H9 (cell line): Measurements from ENCODE around the gene COL28A1. TPM values are rescaled to one million over a fixed set of nuclear protein-coding genes. Genes with fewer than 3 reads are reported as not detected.

ENCODE experiments used
- DNase-seq: peaks from one replicate; pipeline ENCODE4 v3.0.0-alpha.2; 2017
- H2AFZ ChIP-seq: one replicate; pipeline ENCODE4 v1.6.1; 2013; ENCODE audit warnings: mild to moderate bottlenecking, low read length, control low read depth, moderate library complexity
- H2AK5ac ChIP-seq: 2 replicates; pipeline ENCODE4 v1.6.1; 2013; ENCODE audit warnings: low read length, control low read depth, mixed read lengths; ENCODE audit not compliant: insufficient read length
- H2BK120ac ChIP-seq: one replicate; pipeline ENCODE4 v1.6.1; 2013; ENCODE audit warnings: low read depth, mild to moderate bottlenecking, low read length, control low read depth, inconsistent platforms; ENCODE audit not compliant: poor library complexity, severe bottlenecking
- H2BK12ac ChIP-seq: 2 replicates; pipeline ENCODE4 v1.6.1; 2013; ENCODE audit warnings: low read length, control low read depth, mixed read lengths, low read depth; ENCODE audit not compliant: insufficient read length
- H2BK15ac ChIP-seq: 2 replicates; pipeline ENCODE4 v1.6.1; 2013; ENCODE audit warnings: low read depth, low read length, control low read depth
- H2BK20ac ChIP-seq: one replicate; pipeline ENCODE4 v1.6.1; 2013; ENCODE audit warnings: low read depth, mild to moderate bottlenecking, low read length, control low read depth, inconsistent platforms; ENCODE audit not compliant: poor library complexity, severe bottlenecking
- H2BK5ac ChIP-seq: 2 replicates; pipeline ENCODE4 v1.6.1; 2013; ENCODE audit warnings: low read length, control low read depth, mixed read lengths; ENCODE audit not compliant: insufficient read length
- H3K14ac ChIP-seq: 2 replicates; pipeline ENCODE4 v1.6.1; 2013; ENCODE audit warnings: low read length, control low read depth; ENCODE audit not compliant: insufficient read depth
- H3K18ac ChIP-seq: 2 replicates; pipeline ENCODE4 v1.6.1; 2013; ENCODE audit warnings: low read depth, mild to moderate bottlenecking, mixed read lengths, low read length, control low read depth; ENCODE audit not compliant: insufficient read length
- H3K23ac ChIP-seq: 2 replicates; pipeline ENCODE4 v1.6.1; 2013; ENCODE audit warnings: low read length, control low read depth, mixed read lengths, low read depth; ENCODE audit not compliant: insufficient read length
- H3K23me2 ChIP-seq: 2 replicates; pipeline ENCODE4 v1.6.1; 2013; ENCODE audit warnings: low read depth, mild to moderate bottlenecking, mixed read lengths, low read length, control low read depth; ENCODE audit not compliant: insufficient read length, poor library complexity, severe bottlenecking
- H3K27ac ChIP-seq: 2 replicates; pipeline ENCODE4 v1.5.1; 2013; ENCODE audit warnings: low read length, control low read depth, mixed read lengths, low read depth; ENCODE audit not compliant: insufficient read length
- H3K27me3 ChIP-seq: 2 replicates; pipeline ENCODE4 v1.6.1; 2013; ENCODE audit warnings: low read length, control low read depth, inconsistent platforms; ENCODE audit not compliant: insufficient read depth
- H3K4ac ChIP-seq: 2 replicates; pipeline ENCODE4 v1.6.1; 2013; ENCODE audit warnings: low read depth, mild to moderate bottlenecking, control low read depth, inconsistent platforms, low read length, moderate library complexity
- H3K4me1 ChIP-seq: 2 replicates; pipeline ENCODE4 v1.6.1; 2013; ENCODE audit warnings: low read length, control low read depth, inconsistent platforms; ENCODE audit not compliant: insufficient read depth
- H3K4me2 ChIP-seq: 2 replicates; pipeline ENCODE4 v1.6.1; 2013; ENCODE audit warnings: low read length, control low read depth, mixed read lengths; ENCODE audit not compliant: insufficient read length, insufficient read depth
- H3K56ac ChIP-seq: 2 replicates; pipeline ENCODE4 v1.6.1; 2013; ENCODE audit warnings: low read depth, mild to moderate bottlenecking, mixed read lengths, low read length, control low read depth; ENCODE audit not compliant: insufficient read length
- H3K79me1 ChIP-seq: 2 replicates; pipeline ENCODE4 v1.6.1; 2013; ENCODE audit warnings: low read depth, mild to moderate bottlenecking, moderate library complexity, low read length, control low read depth, inconsistent platforms; ENCODE audit not compliant: insufficient read depth, poor library complexity, severe bottlenecking
- H3K79me2 ChIP-seq: 2 replicates; pipeline ENCODE4 v1.6.1; 2013; ENCODE audit warnings: low read length, control low read depth, inconsistent platforms; ENCODE audit not compliant: insufficient read depth
- H3K9ac ChIP-seq: 2 replicates; pipeline ENCODE4 v1.6.1; 2013; ENCODE audit warnings: low read length, control low read depth, mixed read lengths; ENCODE audit not compliant: insufficient read length; ENCODE audit errors: extremely low read depth
- H3K9me3 ChIP-seq: one replicate; pipeline ENCODE4 v1.6.1; 2013; ENCODE audit warnings: low read depth, low read length, inconsistent platforms; ENCODE audit not compliant: control insufficient read depth
- H3T11ph ChIP-seq: one replicate; pipeline ENCODE4 v1.6.1; 2013; ENCODE audit warnings: mild to moderate bottlenecking, low read length, control low read depth, inconsistent platforms
- H4K20me1 ChIP-seq: one replicate; pipeline ENCODE4 v1.6.1; 2013; ENCODE audit not compliant: control insufficient read depth, insufficient read length, insufficient read depth
- H4K5ac ChIP-seq: 2 replicates; pipeline ENCODE4 v1.6.1; 2013; ENCODE audit warnings: low read depth, mild to moderate bottlenecking, mixed read lengths, low read length, control low read depth; ENCODE audit not compliant: insufficient read length
- H4K8ac ChIP-seq: replicated peaks from 2 replicates; pipeline ENCODE4 v1.6.1; 2013; ENCODE audit warnings: low read length, control low read depth, mixed read lengths, low read depth; ENCODE audit not compliant: insufficient read length
- H4K91ac ChIP-seq: 2 replicates; pipeline ENCODE4 v1.6.1; 2013; ENCODE audit warnings: low read depth, mild to moderate bottlenecking, moderate library complexity, mixed read lengths, low read length, control low read depth; ENCODE audit not compliant: insufficient read length
- H3K27ac Mint-ChIP-seq, 3 experiments: 2 replicates in 2 of 3; 3 replicates in 1 of 3; pipeline ENCODE4 v1.8.0; 2020 to 2021; ENCODE audit warnings: mixed read lengths in 3 of 3, mild to moderate bottlenecking in 1 of 3, moderate library complexity in 1 of 3
- H3K27me3 Mint-ChIP-seq: 2 replicates; pipeline ENCODE4 v1.8.0; 2021; ENCODE audit warnings: low read depth, mild to moderate bottlenecking, moderate library complexity, mixed read lengths
- H3K36me3 Mint-ChIP-seq, 3 experiments: 2 replicates in 2 of 3; 3 replicates in 1 of 3; pipeline ENCODE4 v1.8.0; 2020 to 2021; ENCODE audit warnings: low read depth in 3 of 3, mixed read lengths in 3 of 3; ENCODE audit not compliant: insufficient read depth in 1 of 3
- H3K4me1 Mint-ChIP-seq, 2 experiments: 2 replicates each; pipeline ENCODE4 v1.8.0; 2020; ENCODE audit warnings: mixed read lengths in 2 of 2
- H3K4me3 Mint-ChIP-seq, 2 experiments: 2 replicates in 1 of 2; 3 replicates in 1 of 2; pipeline ENCODE4 v1.8.0; 2020 to 2021; ENCODE audit warnings: mild to moderate bottlenecking in 2 of 2, mixed read lengths in 2 of 2, moderate library complexity in 1 of 2
- H3K9me3 Mint-ChIP-seq, 2 experiments: 2 replicates in 1 of 2; 3 replicates in 1 of 2; pipeline ENCODE4 v1.8.0; 2020; ENCODE audit warnings: mild to moderate bottlenecking in 2 of 2, mixed read lengths in 2 of 2, moderate library complexity in 1 of 2
- CTCF ChIP-seq: fragments of 200-600 bp; sonication (generic); conservative IDR thresholded peaks from 3 replicates; pipeline ENCODE4 v1.8.0; 2021; ENCODE audit warnings: antibody characterized with exemption, mild to moderate bottlenecking
- WGBS: extraction: QIAGEN DNeasy Blood & Tissue Kit; methylation state at CpG from one replicate; pipeline ENCODE4 v1.1.7; 2013; ENCODE audit warnings: missing lambda C conversion rate, low lambda C conversion rate, mixed read lengths; ENCODE audit not compliant: insufficient read length; ENCODE audit errors: extremely low coverage; 5-methylcytosine and 5-hydroxymethylcytosine counted together
- total RNA-seq: library from RNA; stranded (reverse); gene quantifications from 2 replicates; pipeline ENCODE4 v1.2.1, GENCODE V29; 2021

COL28A1 gene
- total RNA-seq, 1 experiment from 2014 or later, result 0.66 TPM

DNA sequence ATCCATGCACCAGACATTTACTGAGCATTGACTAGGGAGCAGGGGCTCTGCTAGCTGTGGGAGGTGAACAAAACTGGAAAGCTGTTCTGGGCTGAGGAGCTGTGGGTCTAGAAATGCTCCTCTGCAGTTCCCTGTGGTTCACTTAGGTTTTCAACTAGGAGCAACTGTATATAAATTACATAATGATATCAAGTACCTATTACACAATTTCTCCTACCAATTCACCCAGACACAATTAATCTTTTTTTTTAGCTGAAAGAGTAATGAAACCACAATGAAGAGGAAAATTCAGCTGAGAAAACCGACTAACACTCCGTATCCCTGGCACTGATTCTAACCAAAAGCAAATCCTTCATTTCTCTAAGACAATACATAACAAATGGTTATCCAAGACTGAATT lies 39.4 kb downstream of the COL28A1 start:
- H3K4me2 ChIP-seq, result no peak overlapping the region

More for the DNA sequence above, 39.4 kb downstream of the COL28A1 start:
- Histone ChIP-seq H3K9me3 (no peaks in the 10 kb centered on the region), H3K9ac (no peak overlapping the region), H4K5ac (no peak overlapping the region), H3K23ac (no peak overlapping the region), H2AK5ac (no peak overlapping the region), H4K20me1 (no peaks in the 10 kb centered on the region), H3K56ac (no peak overlapping the region), H3K14ac (no peak overlapping the region), H2BK120ac (no peak overlapping the region), H3K4me1 (no peaks in the 10 kb centered on the region), H3K23me2 (no peaks in the 10 kb centered on the region), H2BK5ac (no peak overlapping the region), H3K79me1 (no peaks in the 10 kb centered on the region), H3K4ac (no peak overlapping the region), H2BK20ac (no peak overlapping the region), H3K27me3 (no peaks in the 10 kb centered on the region), H3T11ph (no peak overlapping the region), H3K27ac (no peak overlapping the region), H3K18ac (no peak overlapping the region), H4K8ac (no peak overlapping the region), H2BK12ac (no peak overlapping the region), H2AFZ (no peak overlapping the region), H4K91ac (no peak overlapping the region), H3K79me2 (no peaks in the 10 kb centered on the region), H2BK15ac (no peak overlapping the region)
- Mint-ChIP-seq H3K4me3 (no peak overlapping the region), H3K36me3 (no peaks in the 10 kb centered on the region), H3K4me1 (peaks cover 2% of the 10 kb centered on the region in 2 experiments; a peak in 3 of 4 replicates), H3K9me3 (no peaks in the 10 kb centered on the region), H3K27me3 (no peaks in the 10 kb centered on the region), H3K27ac (no peak overlapping the region)
- TF ChIP-seq CTCF, result no peak
- WGBS, result no CpG with 5 or more reads among the region's 2 CpGs
- no peak for DNase-seq
